ENCODE data around the gene DDX3X.
"Not testable (repeated sequence)": the region's sequence is repeated elsewhere in the genome, so short reads cannot be mapped to it uniquely, and the experiment has no call there.

The DDX3X gene

GRCh38 chrX:41333744-41334362 is at the start of gene DDX3X:
DDX3X (plus strand) TSS chrX:41334162; CDS start chrX:41334253, 91 bp downstream.
- peak; percentile 73 for DNase-seq (ENCODE audit: low read depth)

- DNase-seq (ENCODE audit: low read depth), result not testable (repeated sequence)
Observed at GRCh38 chrX:41285928-41286327, 48.0 kb upstream of the DDX3X start.

GRCh38 chrX:41288641-41289040 is 45.3 kb upstream of the DDX3X start:
- DNase-seq (ENCODE audit: low read depth), result no peak

GRCh38 chrX:41289095-41289494 is 44.9 kb upstream of the DDX3X start:
- DNase-seq (ENCODE audit: low read depth), result no peak

- DNase-seq (ENCODE audit: low read depth), result no peak
Observed at GRCh38 chrX:41291309-41291708, 42.7 kb upstream of the DDX3X start.

- DNase-seq (ENCODE audit: low read depth), result no peak
Observed at GRCh38 chrX:41293269-41293668, 40.7 kb upstream of the DDX3X start.

GRCh38 chrX:41300758-41301437 is 33.1 kb upstream of the DDX3X start:
- DNase-seq (ENCODE audit: low read depth), result no peak

GRCh38 chrX:41301438-41301824 is 32.5 kb upstream of the DDX3X start:
- no peak for DNase-seq (ENCODE audit: low read depth)

GRCh38 chrX:41302370-41302769 is 31.6 kb upstream of the DDX3X start:
- no peak for DNase-seq (ENCODE audit: low read depth)

- no peak for DNase-seq (ENCODE audit: low read depth)
Observed at GRCh38 chrX:41303013-41303412, 30.9 kb upstream of the DDX3X start.

GRCh38 chrX:41304178-41304577 is 29.8 kb upstream of the DDX3X start:
- DNase-seq (ENCODE audit: low read depth), result no peak

GRCh38 chrX:41308884-41309647 is 24.9 kb upstream of the DDX3X start:
- no peak for DNase-seq (ENCODE audit: low read depth)

GRCh38 chrX:41312786-41313185 is 21.2 kb upstream of the DDX3X start:
- DNase-seq (ENCODE audit: low read depth), result no peak

- no peak for DNase-seq (ENCODE audit: low read depth)
Observed at GRCh38 chrX:41313419-41313818, 20.5 kb upstream of the DDX3X start.

GRCh38 chrX:41314204-41314603 is 19.8 kb upstream of the DDX3X start:
- DNase-seq (ENCODE audit: low read depth), result no peak

- DNase-seq (ENCODE audit: low read depth), result no peak
Observed at GRCh38 chrX:41314881-41315280, 19.1 kb upstream of the DDX3X start.

GRCh38 chrX:41316266-41316665 is 17.7 kb upstream of the DDX3X start:
- DNase-seq (ENCODE audit: low read depth), result not testable (repeated sequence)

- DNase-seq (ENCODE audit: low read depth), result no peak
Observed at GRCh38 chrX:41317477-41318208, 16.3 kb upstream of the DDX3X start.

- no peak for DNase-seq (ENCODE audit: low read depth)
Observed at GRCh38 chrX:41320393-41320792, 13.6 kb upstream of the DDX3X start.

- DNase-seq (ENCODE audit: low read depth), result no peak
Observed at GRCh38 chrX:41322821-41323603, 10.9 kb upstream of the DDX3X start.

- no peak for DNase-seq (ENCODE audit: low read depth)
Observed at GRCh38 chrX:41326431-41326830, 7.5 kb upstream of the DDX3X start.

GRCh38 chrX:41327341-41327740 is 6.6 kb upstream of the DDX3X start:
- no peak for DNase-seq (ENCODE audit: low read depth)
